BJ (cell line): ENCODE measurements around the gene DIP2C. TPM values are rescaled to one million over a fixed set of nuclear protein-coding genes. Genes with fewer than 3 reads are reported as not detected.

Source experiments
- CTCF ChIA-PET: fragments of 350-600 bp; formaldehyde crosslinking; extraction: SDS; loops from one replicate; lab custom pipeline; 2021; ENCODE audit warnings: antibody characterized with exemption, inconsistent platforms; lab: Yijun Ruan, JAX
- POLR2A ChIA-PET: fragments of 300-600 bp; sonication (Branson Sonifier 250); formaldehyde crosslinking; extraction: SDS; loops from one replicate; lab custom pipeline; 2021; ENCODE audit warnings: antibody characterized with exemption; lab: Charles Lee
- DNase-seq: peaks from one replicate; pipeline ENCODE4 v3.0.0-alpha.2; 2011; ENCODE audit warnings: low read depth
- H3K27me3 ChIP-seq: 2 replicates; pipeline ENCODE4 v1.6.0; 2011; ENCODE audit warnings: low read length; ENCODE audit not compliant: control insufficient read depth, insufficient read depth
- H3K36me3 ChIP-seq: 2 replicates; pipeline ENCODE4 v1.5.1; 2011; ENCODE audit warnings: low read length; ENCODE audit not compliant: control insufficient read depth, insufficient read depth
- H3K4me3 ChIP-seq: 2 replicates; pipeline ENCODE4 v1.5.1; 2011; ENCODE audit warnings: low read depth, mild to moderate bottlenecking, control low read depth, low read length
- polyA plus RNA-seq: library from polyadenylated mRNA; depleted of rRNA; stranded (reverse); fragments of >200 nt; gene quantifications from 2 replicates; pipeline ENCODE4 v1.2.3, GENCODE V29; 2011
- TF ChIP-seq, protein P1 (sequence below): IDR thresholded peaks from 2 replicates; pipeline ENCODE4 v1.5.1; 2011; ENCODE audit warnings: low read depth, mild to moderate bottlenecking, control low read depth, inconsistent platforms, low read length, moderate library complexity; ENCODE audit not compliant: insufficient read depth

The DIP2C gene
- polyA plus RNA-seq, 1 experiment, result 9.3 TPM

DNA sequence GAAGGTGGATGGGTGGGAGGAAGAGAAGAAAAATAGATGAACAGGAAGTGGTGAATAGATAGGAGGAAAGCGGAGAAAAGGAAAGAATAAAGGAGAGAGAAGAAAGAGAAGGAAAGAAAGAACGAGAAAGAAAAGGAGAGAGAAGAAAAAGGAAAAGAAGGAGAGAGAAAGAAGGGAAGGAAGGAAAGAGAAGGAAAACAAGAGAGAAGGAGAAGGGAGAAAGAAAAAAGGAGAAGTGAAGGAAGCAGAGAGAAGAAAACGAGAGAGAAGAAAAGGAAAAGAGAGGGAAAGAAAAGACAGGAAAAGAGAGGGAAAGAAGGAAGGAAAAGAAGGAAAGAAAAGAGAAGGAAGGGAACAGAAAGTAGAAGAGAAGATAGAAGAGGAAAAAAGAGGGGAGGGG lies 211.8 kb downstream of the DIP2C start:
- Histone ChIP-seq H3K27me3 (no peaks in the 10 kb centered on the region), H3K4me3 (no peak overlapping the region), H3K36me3 (peaks cover 5% of the 10 kb centered on the region)
- POLR2A ChIA-PET, result no interaction called here
- CTCF ChIA-PET, result no interaction called here
- no peak for DNase-seq
- TF ChIP-seq, protein P1, sequence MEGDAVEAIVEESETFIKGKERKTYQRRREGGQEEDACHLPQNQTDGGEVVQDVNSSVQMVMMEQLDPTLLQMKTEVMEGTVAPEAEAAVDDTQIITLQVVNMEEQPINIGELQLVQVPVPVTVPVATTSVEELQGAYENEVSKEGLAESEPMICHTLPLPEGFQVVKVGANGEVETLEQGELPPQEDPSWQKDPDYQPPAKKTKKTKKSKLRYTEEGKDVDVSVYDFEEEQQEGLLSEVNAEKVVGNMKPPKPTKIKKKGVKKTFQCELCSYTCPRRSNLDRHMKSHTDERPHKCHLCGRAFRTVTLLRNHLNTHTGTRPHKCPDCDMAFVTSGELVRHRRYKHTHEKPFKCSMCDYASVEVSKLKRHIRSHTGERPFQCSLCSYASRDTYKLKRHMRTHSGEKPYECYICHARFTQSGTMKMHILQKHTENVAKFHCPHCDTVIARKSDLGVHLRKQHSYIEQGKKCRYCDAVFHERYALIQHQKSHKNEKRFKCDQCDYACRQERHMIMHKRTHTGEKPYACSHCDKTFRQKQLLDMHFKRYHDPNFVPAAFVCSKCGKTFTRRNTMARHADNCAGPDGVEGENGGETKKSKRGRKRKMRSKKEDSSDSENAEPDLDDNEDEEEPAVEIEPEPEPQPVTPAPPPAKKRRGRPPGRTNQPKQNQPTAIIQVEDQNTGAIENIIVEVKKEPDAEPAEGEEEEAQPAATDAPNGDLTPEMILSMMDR, result no peak

DNA sequence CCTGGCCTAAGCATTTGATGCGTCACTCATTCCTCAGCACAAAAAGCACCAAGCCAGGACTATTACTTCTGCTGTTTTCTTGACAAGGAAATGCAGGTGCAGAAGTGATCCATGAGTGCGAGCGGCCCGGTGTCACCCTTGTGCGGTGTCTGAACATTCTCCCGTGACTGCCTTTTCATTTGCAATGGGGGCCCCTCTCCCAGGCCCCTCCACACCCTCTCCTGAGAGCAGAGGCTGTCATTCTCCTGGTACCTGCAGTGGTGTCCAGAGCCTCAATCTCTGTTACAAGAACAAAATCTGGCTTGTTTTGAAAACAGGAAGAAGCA lies 213.1 kb downstream of the DIP2C start:
- no peak overlapping the region for H3K4me3 ChIP-seq
- ChIA-PET CTCF (no interaction called here), POLR2A (no interaction called here)
- DNase-seq, result no peak
- H3K27me3 ChIP-seq, result no peaks in the 10 kb centered on the region
- TF ChIP-seq, protein P1, result no peak
- peaks cover 7% of the 10 kb centered on the region for H3K36me3 ChIP-seq

DNA sequence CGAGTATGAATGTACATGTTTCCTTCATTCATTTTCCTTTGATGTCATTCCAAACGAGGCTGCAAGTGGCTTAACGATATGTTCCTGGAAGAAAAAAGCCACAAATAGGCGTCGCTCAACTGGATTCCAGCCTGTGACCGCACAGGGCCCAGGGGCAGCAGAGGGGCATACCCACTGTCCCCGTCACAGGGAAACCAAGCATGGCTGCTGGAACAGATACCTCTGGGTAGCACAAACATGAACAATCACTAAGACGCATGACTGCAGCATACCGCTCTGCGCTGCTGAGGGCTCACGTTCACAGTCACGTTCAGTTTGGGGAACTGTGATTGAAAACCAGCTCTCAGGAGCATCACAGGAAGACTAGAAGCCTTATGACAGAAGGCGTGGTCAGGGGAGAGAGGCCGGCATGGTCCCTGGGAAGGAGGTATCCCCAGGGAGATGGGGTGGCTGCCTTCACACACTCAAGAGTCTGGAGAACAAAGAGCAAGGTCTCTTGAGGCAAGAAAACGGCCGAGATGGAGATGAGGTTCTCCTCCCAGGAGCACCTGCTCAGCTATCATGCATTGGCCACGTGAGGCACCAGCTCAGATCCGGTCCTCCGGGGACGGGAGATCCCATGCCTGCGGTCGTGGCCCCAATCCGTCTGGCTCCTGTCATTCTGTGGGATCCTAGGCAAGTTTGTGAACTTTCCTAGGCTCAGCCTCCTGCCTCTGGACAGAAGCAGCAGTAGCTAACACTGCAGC lies 213.6 kb downstream of the DIP2C start:
- no peak overlapping the region for H3K4me3 ChIP-seq
- ChIA-PET CTCF (no interaction called here), POLR2A (no interaction called here)
- no peaks in the 10 kb centered on the region for H3K27me3 ChIP-seq
- DNase-seq, result no peak
- H3K36me3 ChIP-seq, result peaks cover 10% of the 10 kb centered on the region
- TF ChIP-seq, protein P1, result no peak

DNA sequence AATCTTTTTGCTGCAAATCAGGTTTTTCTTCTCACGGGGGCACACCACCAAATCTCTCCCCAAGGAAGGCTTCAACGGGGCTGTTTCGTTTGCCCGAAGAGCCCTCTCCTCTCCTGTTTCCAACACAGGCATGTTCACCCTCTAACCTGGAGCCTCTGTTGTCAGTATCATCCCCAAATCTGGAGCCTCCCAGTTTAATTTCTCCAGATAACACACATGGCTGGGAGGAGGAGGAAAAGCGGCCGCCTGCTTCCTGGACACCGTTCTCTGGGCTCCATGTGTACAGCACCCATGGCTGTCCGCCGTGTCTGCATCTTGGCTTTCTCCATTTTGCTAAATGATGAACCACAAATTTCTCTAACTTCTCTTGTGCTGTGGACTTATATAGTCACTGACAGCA lies 214.5 kb downstream of the DIP2C start:
- Histone ChIP-seq H3K27me3 (no peaks in the 10 kb centered on the region), H3K36me3 (peaks cover 15% of the 10 kb centered on the region), H3K4me3 (no peak overlapping the region)
- DNase-seq, result no peak
- ChIA-PET CTCF (no interaction called here), POLR2A (no interaction called here)
- TF ChIP-seq, protein P1, result no peak

DNA sequence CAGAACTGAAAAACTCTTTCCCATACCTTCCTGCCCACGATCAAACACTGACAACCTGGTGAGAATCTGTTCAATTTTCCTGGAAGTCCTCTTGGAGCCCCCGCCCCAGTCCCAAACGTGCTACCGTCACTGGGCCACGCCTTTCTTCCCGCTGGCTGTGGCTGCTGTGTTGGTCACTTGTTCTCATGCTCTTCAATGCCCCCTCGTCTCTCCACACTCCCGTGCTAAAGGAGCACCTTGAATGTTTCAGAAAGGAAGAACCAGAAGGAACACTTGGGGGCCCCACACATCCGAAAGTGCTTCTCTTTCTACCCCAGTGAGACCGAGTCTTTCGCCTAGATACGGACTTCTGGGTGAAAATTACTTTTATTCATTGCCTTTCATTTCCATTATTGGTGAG lies 215.1 kb downstream of the DIP2C start:
- no peak for DNase-seq
- H3K4me3 ChIP-seq, result no peak overlapping the region
- H3K27me3 ChIP-seq, result no peaks in the 10 kb centered on the region
- ChIA-PET POLR2A (no interaction called here), CTCF (interaction anchor here (0.9 kb wide), 1 partner anchor 13 kb away, joined by 3 read pairs; no protein-coding TSS in a partner anchor)
- TF ChIP-seq, protein P1, result no peak
- H3K36me3 ChIP-seq, result peaks cover 15% of the 10 kb centered on the region
